ENCODE measurements around the gene HOXB6.

HOXB6 gene

DNA sequence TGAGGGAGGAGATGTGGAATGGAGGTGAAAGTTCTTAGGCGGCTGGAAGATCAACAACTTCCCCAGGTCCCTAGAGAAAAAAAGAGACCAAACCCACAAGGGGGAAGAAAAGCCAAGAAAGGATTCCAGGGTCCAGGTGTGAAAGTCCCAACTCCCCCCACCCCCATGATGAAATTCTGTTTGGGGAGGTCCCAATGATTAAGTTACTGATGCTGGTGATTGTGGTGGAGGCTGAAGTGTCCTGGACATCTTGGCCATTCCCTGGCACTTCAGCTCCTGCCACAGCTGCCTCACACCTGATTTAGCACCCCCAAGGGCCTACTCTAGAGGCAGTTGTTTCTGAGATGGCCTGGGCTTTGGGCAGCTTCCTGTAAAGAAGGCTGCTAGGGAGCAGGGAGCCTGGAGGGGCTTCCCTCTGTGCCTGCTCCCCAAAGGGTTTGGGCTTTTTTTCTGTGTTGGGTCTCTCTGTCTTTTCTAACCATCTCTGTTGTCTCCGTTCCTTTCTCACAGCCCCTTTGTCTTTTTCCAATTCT is 39.7 kb downstream of the HOXB6 start:
- DNase-seq, result no peak

DNA sequence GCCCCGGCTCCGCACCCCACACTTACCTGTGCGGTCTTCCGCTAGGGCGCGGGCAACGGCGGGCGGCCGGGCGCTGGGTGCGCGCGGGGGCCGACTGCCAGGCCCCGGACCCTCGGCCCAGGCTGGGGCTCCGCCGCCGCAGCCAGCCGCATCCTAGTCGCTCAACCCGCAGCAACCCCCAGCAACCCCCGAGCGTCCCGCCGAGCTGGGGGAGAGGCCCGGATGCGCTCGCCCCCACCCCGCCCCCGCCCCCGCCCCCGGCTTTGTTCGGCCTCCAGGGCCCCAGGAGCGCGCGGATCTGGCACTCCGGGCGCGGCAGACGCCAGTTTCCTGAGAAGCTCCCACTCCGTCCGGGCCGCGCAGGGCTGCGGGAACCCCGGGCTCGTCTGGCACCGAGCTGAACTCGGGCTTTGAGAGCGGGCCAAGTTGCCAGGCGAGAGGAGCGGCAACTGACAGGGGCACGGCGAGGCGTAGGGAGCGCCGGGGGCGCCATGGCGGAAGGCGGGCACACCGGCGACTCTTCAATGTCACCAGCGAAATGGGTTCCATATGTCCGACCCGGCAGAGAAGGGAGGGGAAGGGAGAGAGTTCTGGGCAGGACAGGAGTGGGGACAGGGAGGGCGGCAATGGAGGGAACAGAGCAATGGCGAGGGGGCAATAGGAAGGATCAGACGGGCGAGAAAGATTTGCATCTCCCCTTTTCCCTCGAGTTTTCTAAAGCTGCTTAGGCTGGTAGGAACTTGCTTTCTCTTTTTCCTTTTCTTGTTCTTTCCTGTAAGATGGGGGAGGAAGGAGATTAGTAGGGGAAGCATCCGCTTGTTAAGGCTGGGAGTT is 40.4 kb downstream of the HOXB6 start:
- no peak for DNase-seq

DNA sequence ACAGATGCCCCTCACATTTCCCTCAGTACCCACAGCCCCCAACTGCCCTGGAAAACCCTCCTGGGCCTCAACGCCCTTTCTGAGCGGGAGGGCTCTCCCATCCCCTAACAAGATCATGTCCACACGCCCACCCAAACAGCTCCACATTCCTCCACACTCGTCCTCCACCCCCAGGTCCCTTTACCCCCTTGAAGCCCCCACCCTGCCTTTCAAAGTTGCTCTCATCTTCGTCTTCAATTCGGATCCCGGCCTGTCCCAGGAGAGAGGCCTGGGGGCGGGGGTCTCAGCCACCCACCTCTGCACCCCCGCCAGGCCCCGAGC is 41.0 kb downstream of the HOXB6 start:
- no peak for DNase-seq

DNA sequence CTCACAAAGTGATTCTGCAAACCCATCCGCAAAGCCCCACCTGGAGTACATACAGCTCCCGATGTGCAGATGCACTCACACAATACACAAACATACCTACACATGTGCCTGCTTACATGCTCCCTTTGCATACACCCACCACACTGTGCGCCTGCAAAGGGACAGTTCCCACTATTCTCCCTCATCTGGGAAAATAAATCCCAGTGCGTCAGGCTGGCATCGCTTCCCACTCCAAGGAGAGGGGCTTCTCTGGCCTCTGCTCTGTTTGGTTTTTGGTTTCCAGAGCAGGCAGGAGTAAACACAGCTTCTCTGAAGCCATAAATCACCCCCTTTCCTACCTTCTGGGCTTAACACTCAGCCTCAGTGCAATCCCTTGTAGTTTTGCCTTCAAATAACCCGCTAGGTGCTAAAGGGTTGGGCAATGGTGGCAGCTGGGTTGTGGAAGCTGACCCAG is 41.4 kb downstream of the HOXB6 start:
- no peak for DNase-seq

DNA sequence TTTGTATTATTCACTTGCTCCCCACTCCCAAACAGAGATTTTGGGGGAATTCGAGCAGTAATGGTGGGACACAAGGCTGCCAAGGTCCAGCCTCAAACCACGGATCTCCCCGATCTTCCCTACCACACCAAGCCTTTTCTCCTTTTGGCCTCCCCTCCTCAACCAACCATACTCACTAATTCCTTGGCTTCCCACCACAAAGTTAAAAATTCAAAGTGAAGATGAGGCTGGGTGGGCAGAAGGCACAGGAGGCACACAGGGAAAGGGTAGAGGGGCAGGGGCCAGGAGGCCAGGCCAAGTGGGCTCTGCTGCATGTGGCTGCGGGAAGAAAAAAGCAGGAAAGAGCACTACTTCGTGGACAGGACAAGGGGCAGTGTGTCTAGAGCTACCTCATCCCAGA is 41.9 kb downstream of the HOXB6 start:
- DNase-seq, result no peak

DNA sequence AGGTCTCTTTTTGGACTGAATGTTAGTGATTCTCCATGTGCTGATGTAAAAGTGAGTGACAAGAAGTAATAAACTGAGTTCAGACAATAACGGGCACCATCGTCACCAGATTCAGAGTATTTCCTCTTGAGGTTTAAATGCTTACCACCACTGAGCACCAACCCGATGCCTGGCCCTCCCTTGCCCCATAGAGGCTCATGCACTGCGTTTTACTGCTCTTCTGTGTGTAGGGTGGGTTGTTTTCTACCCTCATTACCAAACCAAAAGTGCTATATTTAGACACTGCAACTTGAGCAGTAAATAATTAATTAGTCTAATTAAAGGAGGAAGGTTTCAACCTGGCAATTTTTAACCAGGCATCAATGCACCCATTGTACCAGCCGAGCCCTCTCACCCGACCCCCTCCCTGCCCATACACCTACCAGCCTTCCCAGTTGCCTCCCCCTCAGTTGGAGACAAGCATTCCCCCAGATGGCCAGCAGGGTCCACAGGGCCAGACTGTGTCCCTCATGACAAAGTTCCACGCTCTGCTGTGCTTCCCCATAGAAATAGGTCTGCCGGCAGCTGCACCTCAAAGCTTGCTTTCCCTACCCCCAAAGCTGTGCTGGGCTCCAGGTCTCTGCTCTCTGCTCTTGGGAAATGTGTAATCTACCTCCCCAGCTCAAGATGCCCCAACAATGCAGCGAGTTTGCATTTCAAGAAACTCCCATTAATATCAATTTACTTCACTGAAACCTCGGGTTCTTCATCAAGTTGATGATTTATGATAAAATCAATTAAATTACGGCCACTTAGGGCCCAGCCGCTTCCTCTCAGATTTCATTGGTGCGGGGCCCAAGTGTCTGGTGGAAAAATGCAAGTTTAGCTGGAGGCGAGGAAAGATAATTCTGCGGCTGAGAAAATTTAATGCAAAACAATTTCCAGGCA is 42.6 kb downstream of the HOXB6 start:
- DNase-seq, result no peak

DNA sequence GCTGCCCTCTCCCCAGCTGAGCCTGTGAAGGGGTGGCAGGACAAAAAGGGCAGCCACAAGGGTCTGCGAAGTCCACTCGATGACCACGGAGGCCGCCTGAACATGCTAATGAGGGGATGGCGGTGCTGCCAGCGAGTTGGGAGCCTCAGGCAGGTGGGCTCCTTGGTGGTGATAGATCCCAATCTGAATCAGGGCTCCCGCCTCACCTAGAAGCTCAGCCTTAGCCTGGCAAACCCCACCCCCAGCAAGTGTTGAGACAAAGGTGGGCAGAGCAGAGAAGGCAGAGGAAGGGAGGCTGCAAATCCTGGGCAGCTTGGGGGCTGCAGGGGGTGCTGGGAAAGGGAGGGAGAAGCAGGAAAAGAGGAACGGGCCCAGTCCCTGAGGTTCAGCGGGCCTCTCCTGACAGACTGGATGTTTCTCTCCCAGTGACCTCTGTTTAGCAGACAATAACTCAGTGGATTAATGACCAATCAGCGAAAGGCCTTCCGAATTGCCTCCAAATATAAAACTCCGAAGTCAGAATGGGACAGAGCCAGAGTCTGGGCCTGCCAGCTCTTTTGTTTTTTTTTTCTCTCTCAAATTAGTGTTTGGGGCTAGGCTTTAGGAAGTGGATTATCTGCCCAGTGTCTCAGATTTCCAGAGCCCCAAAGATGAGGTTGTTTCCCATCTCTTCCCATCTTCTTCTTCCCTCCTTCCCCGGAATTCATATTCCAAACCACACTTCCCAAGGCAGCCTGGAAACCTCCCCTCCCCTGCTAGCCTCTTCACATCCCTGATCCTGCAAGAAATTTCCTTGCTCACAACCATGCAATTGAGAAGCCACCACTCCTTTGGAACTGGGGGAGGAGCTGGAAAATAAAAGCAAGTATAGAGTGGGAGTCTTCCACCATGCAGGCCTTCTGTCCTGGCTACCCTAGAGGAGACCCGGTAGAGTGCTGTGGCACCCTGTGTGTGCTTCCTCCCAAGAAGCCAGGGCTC is 44.7 kb downstream of the HOXB6 start:
- no peak for DNase-seq

DNA sequence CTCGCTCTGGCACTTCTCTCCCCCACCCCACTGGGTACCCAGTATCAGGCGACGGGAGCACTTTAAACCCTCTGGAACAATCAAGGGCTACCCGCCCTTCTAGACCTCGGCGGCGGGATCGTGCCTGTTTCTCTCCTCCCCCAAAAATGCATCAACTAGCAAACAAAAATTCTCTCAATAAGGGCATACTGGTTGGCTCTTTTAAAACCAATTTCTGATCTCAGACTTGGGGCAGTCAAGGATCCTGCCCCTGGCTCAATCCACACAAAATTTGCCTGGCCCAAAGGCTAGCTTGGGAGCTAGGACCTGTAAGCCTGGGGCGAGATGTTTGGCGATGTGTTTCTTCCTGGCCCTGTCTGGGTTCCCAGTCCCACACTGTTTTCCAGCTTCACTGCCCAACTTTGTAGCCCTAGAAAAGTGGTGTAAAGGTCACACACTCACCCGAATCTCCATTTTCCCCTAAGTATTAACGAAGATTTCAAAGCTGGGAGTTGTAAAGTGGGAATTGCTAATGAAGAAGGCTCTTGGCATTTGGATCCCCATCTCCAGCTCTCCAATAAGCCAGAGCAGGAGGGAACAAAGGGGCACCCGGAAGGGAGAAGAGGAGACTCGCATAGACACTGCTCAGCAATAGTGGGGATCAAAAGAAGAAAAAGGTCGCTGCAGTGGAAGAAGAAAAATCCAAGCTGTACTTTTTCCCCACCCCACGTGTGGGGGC is 45.5 kb downstream of the HOXB6 start:
- no peak for DNase-seq

DNA sequence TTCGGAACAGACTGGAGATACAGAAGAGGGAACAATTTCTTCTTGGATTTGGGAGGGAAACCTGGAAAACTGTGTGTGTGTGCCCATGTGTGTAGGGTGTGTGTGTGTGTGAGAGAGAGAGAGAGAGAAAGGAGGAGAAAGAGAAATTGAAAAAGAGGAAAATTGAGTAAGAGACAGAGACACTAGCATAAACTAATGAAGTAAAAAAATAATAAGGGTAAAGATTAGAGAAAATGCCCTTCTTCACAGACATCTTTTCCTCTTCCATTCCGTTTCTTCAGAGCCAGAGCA is 46.0 kb downstream of the HOXB6 start:
- no peak for DNase-seq

DNA sequence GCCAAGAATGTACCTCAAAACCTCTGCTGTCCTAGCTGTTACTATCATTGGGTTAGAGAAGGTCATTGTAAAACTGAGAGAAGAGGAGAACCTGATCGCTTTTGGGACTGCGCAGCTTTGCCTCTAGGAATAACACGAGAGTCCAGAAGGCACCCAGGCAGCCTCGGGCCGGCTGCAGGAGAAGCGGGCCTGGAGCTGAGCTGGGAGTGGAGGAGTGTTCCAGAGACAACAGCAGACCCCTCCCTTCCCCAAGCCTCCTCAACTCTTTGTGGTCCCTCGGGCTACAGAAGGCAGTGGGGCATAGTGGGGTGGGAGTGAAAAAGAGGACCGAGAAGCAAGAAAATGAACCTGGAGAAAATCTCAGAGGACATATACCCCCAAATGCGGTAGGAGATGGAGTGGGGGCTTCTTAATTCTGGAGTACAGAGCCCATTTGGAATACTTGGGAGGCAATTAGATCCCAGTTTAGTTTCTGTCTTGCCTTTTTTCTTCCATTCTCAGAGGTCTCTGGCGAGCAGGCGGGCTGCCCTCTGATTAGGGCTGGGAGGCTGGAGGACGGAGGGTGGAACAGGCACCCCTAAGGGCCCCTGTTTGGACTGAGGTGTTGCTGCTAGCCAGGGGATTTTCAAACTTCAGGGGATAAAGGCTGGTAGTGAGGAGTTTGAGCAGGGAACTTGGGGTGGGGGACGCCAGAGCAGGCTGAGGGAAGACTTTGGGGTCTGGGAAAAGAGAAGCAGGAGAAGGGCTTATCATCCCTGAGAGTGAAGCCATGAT is 46.5 kb downstream of the HOXB6 start:
- DNase-seq, result no peak

DNA sequence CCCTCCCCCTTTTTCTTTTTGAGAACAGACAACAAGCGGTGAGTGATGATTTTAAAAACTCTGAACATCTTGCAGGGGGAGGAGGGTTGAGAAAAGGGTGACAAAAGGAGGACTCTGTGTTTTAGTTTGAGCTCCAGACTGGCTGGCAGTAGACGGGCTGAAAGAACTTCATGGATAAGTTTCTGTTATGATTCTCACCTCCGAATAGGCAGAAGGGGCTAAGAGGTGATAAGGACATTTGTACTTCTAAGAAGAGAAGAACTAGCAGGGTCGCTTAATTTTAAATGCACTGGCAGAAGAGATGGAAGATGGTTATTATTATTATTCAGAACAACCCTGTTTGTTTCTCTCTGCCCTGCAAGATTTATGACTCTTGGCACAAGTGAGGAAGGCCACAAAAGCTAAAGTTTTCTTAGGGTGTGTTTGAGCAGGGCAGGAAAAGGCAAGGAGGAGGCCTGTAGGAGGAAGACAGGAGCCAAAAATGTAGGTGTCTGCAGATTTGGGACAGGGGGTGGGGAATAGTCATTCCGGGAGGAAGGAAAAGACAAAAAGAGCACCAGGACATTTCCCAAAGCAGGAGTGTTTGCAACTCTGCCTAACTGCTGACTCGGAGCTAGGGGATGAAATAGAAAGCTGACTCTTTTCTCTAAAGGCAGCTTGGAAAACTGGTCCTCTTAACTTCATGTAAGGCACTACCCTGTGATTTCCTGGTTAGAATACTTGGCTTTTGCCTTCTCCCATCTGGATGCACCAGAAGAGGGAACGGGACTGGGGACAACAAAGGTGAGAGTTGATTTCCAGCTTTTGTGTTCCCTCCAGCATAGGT is 48.0 kb downstream of the HOXB6 start:
- DNase-seq, result no peak

DNA sequence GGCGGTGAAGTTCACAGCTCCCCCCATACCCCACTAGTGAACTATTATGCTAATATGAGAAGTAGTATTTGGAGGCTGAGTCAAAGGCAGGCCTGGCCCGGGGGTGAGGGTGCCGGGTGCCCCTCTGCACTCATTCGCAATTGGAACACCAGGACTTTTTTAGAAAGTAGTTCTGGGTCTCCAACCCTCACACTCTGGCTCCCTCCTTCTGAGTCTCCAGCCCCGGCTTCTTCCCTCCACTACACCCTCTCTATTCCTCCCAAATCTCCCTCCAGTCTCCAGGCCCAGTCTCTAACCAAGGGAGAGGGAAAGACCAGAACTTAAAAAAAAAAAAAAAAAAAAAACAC is 48.6 kb downstream of the HOXB6 start:
- DNase-seq, result no peak

DNA sequence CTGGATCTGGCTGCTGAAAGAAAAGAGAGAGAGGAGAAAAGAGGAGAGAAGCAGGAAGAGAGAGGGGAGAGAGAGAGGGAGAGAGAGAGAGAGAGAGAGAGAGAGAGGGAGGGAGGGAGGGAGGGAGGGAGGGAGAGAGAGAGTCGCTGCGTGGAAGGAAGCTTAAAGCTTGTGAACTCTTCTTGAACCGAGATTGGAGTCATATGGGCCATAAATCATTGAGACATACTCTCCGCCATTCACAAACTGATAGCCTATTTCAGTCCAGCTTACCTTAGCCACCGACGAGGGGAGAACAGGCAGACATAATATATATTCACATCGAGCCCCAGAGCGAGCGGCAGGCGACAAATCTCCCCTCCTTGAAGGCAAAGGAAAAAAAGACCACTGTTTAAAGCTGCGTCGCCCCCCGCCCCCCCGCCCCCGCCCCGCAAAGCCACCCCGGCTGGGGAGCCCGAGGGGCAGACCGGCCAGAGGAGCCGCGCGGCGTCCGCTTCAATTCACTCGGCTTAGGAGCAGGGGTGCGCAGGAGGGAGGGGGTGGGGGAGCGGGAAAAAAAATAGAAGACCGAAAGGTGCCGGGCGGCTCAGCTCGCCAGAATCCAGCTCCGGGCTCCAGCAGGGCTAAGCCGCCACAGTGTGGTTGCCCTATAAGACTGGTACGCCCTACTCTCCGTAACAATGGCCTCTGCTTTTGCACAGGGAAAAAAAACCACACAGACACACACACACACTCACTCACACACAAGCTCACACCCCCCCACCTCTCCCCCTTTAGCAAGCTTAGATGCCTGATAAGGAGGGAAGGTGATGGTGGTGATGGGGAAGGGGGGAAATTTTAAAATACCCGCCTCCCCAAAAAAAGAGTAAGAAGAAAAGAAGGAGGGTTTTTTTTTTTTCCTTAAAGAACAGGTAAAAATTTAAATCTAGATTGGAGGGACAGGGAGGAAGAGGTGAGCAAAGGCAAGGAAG is 49.2 kb downstream of the HOXB6 start:
- DNase-seq, result peak; percentile 29

DNA sequence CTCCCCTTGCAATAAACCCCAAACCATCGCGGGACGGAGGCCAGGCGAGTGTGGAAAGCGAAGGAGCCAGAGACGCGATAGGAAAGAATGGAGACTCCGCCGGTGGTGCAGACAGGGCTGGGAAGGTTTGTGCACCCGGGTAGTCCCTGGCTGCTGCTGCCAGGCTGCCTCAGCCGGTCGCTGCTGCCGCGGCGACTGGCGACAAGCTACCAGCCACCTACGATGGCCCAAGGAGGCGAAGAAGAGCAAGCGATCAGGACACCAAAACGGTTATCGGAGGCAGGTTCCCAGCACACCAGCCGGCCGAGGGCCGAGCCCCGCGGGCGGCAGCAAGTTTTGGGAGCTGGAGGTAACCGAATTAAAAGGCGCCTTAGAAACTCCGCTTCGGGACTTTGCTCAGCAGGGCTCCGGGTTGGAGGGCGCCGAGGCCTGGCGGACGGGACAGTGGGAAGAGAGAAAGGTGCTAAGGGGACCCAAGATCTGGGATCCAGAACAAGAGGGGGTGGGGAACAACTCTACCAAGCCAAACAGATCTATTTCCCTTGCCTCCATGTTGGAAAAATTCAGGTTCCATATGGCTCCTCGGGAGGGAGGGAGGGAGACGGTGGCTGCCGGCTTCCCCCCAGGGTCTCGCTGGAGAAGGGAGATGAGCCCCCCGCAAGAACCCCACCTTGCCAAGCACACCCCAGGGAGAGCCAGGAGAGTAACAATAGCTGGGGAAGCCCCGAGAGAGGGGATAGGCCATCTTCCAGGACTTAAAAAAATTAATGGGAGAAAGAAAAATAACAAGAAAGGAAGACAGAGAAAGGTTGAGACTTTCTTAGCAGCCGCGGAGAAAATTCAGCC is 50.2 kb downstream of the HOXB6 start:
- no peak for DNase-seq

DNA sequence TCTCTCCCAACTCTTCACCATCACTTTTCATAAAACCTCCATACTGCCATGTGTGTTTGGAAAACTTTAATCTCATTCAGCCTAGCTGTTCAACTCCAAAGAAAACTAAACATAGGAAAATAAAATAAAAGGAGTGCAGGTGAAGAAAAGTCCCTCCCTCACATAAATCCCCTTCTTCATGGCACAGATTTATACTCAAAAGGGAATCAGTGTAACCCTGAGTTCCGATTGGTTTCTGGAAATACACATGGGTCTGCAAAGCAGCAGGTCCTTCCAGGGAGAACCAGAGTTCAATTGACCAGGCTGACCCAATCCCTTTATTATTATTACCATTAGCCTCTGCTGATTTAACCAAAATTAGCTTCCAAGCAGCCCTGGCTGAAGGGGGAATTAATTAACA is 51.0 kb downstream of the HOXB6 start:
- no peak for DNase-seq

DNA sequence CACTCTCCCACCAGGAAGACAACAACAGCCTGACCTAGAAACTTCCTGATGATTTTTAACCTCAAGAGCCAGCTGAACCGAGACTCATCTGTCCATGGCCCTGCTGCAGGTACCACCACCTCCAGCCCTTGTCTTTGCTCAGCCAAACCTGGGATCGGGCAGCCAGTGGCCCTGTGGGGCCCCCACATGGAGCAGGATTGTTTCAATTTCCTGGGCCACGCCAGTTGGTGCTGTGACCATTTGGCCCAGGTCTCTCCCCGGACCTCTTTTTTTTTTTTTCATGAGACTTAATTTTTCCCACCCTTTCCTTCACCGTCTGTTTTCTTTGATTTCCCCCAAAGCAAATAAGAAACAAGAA is 51.6 kb downstream of the HOXB6 start:
- no peak for DNase-seq

DNA sequence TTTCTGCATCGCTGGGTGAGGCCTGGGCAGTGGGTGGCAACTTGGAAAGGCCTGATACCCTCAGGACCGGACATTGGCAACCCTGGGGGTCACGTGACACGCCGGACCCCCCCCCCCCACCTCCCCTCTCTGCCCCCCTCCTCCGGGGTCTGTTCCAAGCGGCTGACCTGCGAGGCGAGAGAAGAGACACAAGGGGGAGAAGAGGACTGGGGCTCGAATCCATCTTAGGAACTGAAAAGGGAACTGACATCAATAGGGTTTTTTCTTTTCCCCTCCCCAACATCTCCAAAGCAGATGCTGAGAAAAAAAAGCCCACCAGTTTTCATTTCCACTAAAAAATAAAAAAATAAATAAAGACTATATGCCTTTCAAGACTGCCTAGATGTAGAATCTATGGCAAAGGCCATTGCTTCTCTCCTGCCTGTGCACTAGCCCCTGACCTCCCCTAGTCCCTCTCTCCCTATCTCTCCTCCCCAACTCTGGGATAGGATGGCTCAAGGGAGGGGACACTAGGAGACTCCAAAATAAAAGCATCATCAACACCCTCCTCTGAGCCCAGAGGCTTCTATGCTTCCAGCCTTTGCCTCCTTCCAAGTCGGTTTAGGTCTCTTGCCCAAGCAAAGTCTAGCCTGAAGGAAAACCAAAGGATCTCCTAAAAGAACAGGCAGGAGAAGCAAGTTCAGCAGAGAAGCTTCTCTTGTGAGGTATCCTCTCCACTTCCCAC is 52.2 kb downstream of the HOXB6 start:
- no peak for DNase-seq
